GM12801 (cell line): ENCODE data around the gene CTRB2.

Source experiments
- CTCF ChIP-seq: IDR thresholded peaks from one replicate; pipeline ENCODE4 v1.5.1; 2011; ENCODE audit warnings: control low read depth; ENCODE audit not compliant: insufficient read length; ENCODE audit errors: extremely low read depth

CTRB2 gene

GRCh38 chr16:75244844-75245758 lies 38.1 kb upstream of the CTRB2 start:
- no peak for TF ChIP-seq CTCF

- no peak for TF ChIP-seq CTCF
Measured at GRCh38 chr16:75244225-75244809, 37.4 kb upstream of the CTRB2 start.

- no peak for TF ChIP-seq CTCF
Measured at GRCh38 chr16:75243667-75244224, 36.8 kb upstream of the CTRB2 start.

GRCh38 chr16:75241955-75242354 lies 35.0 kb upstream of the CTRB2 start:
- TF ChIP-seq CTCF: no peak

GRCh38 chr16:75241412-75241811 lies 34.5 kb upstream of the CTRB2 start:
- TF ChIP-seq CTCF: no peak

GRCh38 chr16:75239542-75240122 lies 32.7 kb upstream of the CTRB2 start:
- TF ChIP-seq CTCF: no peak

- no peak for TF ChIP-seq CTCF
Measured at GRCh38 chr16:75238853-75239541, 32.0 kb upstream of the CTRB2 start.
